Measurements from ENCODE around the gene ATXN3.

ATXN3 gene

GRCh38 chr14:92039063-92039718 lies 67.2 kb downstream of the ATXN3 start:
- Histone ChIP-seq H4K20me1 (ENCODE audit: insufficient read depth, low read length) (peaks cover 24% of the 10 kb centered on the region), H3K9me3 (ENCODE audit: insufficient read depth, low read length) (no peaks in the 10 kb centered on the region), H3K4me1 (ENCODE audit: low read length) (peaks cover 14% of the 10 kb centered on the region), H2AFZ (ENCODE audit: low read depth, low read length) (peak overlapping the region; percentile 82), H3K27me3 (ENCODE audit: low read depth, low read length) (no peaks in the 10 kb centered on the region), H3K9ac (ENCODE audit: low read length) (peak overlapping the region; percentile 90), H3K79me2 (ENCODE audit: low read length) (peaks cover 66% of the 10 kb centered on the region), H3K4me2 (ENCODE audit: low read length) (peak overlapping the region; percentile 69), H3K27ac (ENCODE audit: low read length) (peak overlapping the region; percentile 70), H3K36me3 (replicated peaks; ENCODE audit: low read depth, low read length) (peaks cover 12% of the 10 kb centered on the region), H3K4me3 (ENCODE audit: low read length) (peak overlapping the region; percentile 85)
- TF ChIP-seq EZH2phosphoT487 (IDR thresholded peaks at IDR 0.05; ENCODE audit: low read depth) (no peak), CTCF (IDR thresholded peaks at IDR 0.05; ENCODE audit: low read depth, low read length) (no peak)

- Histone ChIP-seq H3K4me1 (ENCODE audit: low read length) (peaks cover 14% of the 10 kb centered on the region), H3K27ac (ENCODE audit: low read length) (no peak overlapping the region), H2AFZ (ENCODE audit: low read depth, low read length) (no peak overlapping the region), H3K9me3 (ENCODE audit: insufficient read depth, low read length) (no peaks in the 10 kb centered on the region), H4K20me1 (ENCODE audit: insufficient read depth, low read length) (peaks cover 24% of the 10 kb centered on the region), H3K27me3 (ENCODE audit: low read depth, low read length) (no peaks in the 10 kb centered on the region), H3K79me2 (ENCODE audit: low read length) (peaks cover 72% of the 10 kb centered on the region), H3K4me2 (ENCODE audit: low read length) (peak overlapping the region; percentile 69; the same call in 1 of the 2 replicates), H3K36me3 (replicated peaks; ENCODE audit: low read depth, low read length) (peaks cover 13% of the 10 kb centered on the region), H3K9ac (ENCODE audit: low read length) (no peak overlapping the region), H3K4me3 (ENCODE audit: low read length) (no peak overlapping the region)
- no peak for TF ChIP-seq EZH2phosphoT487 (IDR thresholded peaks at IDR 0.05; ENCODE audit: low read depth)
- no peak for TF ChIP-seq CTCF (IDR thresholded peaks at IDR 0.05; ENCODE audit: low read depth, low read length)
Measured at GRCh38 chr14:92037989-92038388, 68.4 kb downstream of the ATXN3 start.

GRCh38 chr14:92035890-92036289 lies 70.5 kb downstream of the ATXN3 start:
- H4K20me1 ChIP-seq (ENCODE audit: insufficient read depth, low read length): peaks cover 24% of the 10 kb centered on the region
- H3K4me2 ChIP-seq (ENCODE audit: low read length): no peak overlapping the region
- no peaks in the 10 kb centered on the region for H3K27me3 ChIP-seq (ENCODE audit: low read depth, low read length)
- no peaks in the 10 kb centered on the region for H3K9me3 ChIP-seq (ENCODE audit: insufficient read depth, low read length)
- H3K4me1 ChIP-seq (ENCODE audit: low read length): peaks cover 10% of the 10 kb centered on the region
- peaks cover 15% of the 10 kb centered on the region for H3K36me3 ChIP-seq (replicated peaks; ENCODE audit: low read depth, low read length)
- no peak overlapping the region for H2AFZ ChIP-seq (ENCODE audit: low read depth, low read length)
- peaks cover 68% of the 10 kb centered on the region for H3K79me2 ChIP-seq (ENCODE audit: low read length)
- no peak overlapping the region for H3K4me3 ChIP-seq (ENCODE audit: low read length)
- H3K27ac ChIP-seq (ENCODE audit: low read length): no peak overlapping the region
- TF ChIP-seq CTCF (IDR thresholded peaks at IDR 0.05; ENCODE audit: low read depth, low read length) (no peak), EZH2phosphoT487 (IDR thresholded peaks at IDR 0.05; ENCODE audit: low read depth) (no peak)
- no peak overlapping the region for H3K9ac ChIP-seq (ENCODE audit: low read length)

- Histone ChIP-seq H3K4me2 (ENCODE audit: low read length) (no peak overlapping the region), H3K4me1 (ENCODE audit: low read length) (peaks cover 7% of the 10 kb centered on the region), H3K27me3 (ENCODE audit: low read depth, low read length) (no peaks in the 10 kb centered on the region), H3K36me3 (replicated peaks; ENCODE audit: low read depth, low read length) (peaks cover 17% of the 10 kb centered on the region), H3K4me3 (ENCODE audit: low read length) (no peak overlapping the region), H3K27ac (ENCODE audit: low read length) (no peak overlapping the region), H3K79me2 (ENCODE audit: low read length) (peaks cover 51% of the 10 kb centered on the region), H2AFZ (ENCODE audit: low read depth, low read length) (no peak overlapping the region), H3K9me3 (ENCODE audit: insufficient read depth, low read length) (no peaks in the 10 kb centered on the region), H4K20me1 (ENCODE audit: insufficient read depth, low read length) (peaks cover 24% of the 10 kb centered on the region), H3K9ac (ENCODE audit: low read length) (no peak overlapping the region)
- TF ChIP-seq CTCF (IDR thresholded peaks at IDR 0.05; ENCODE audit: low read depth, low read length) (no peak), EZH2phosphoT487 (IDR thresholded peaks at IDR 0.05; ENCODE audit: low read depth) (no peak)
Measured at GRCh38 chr14:92033906-92034687, 72.3 kb downstream of the ATXN3 start.
